Prostate gland (tissue), 2 donors: ENCODE measurements around the gene KCNN3. TPM values are rescaled to one million over a fixed set of nuclear protein-coding genes. Genes with fewer than 3 reads are reported as not detected.
A peak's percentile ranks its signal among the peaks of the same experiment; 100 is the strongest.

Experiments used
- DNase-seq: peaks from one replicate; pipeline ENCODE4 v3.0.0-alpha.2; 2019; ENCODE audit warnings: low spot score
- H3K27ac ChIP-seq, 2 donors: fragments of 200-600 bp; sonication (generic); 2 replicates each; pipeline ENCODE4 v1.5.1; 2017 to 2019
- H3K27me3 ChIP-seq: fragments of 200-600 bp; sonication (generic); replicated peaks from 2 replicates; pipeline ENCODE4 v1.5.1; 2019; ENCODE audit not compliant: insufficient read depth
- H3K36me3 ChIP-seq, 2 donors: fragments of 200-600 bp; sonication (generic); 1 replicate in 1 of 2; 2 replicates in 1 of 2; pipeline versions ENCODE4 v1.5.1 to v1.8.1; 2017 to 2019
- H3K4me1 ChIP-seq: fragments of 200-600 bp; sonication (generic); replicated peaks from 2 replicates; pipeline ENCODE4 v1.5.1; 2019
- H3K4me3 ChIP-seq, 2 donors: fragments of 200-600 bp; sonication (generic); 2 replicates each; pipeline ENCODE4 v1.5.1; 2017 to 2019
- H3K9me3 ChIP-seq: fragments of 200-600 bp; sonication (generic); 2 replicates; pipeline ENCODE4 v1.5.1; 2017
- POLR2A ChIP-seq: fragments of 450-650 bp; IDR thresholded peaks from one replicate; pipeline ENCODE4 v1.6.1; 2016; ENCODE audit warnings: antibody characterized with exemption, mild to moderate bottlenecking
- POLR2AphosphoS5 ChIP-seq: sonication (generic); formaldehyde crosslinking; IDR thresholded peaks from one replicate; pipeline ENCODE4 v1.6.1; 2017; ENCODE audit warnings: antibody characterized with exemption
- WGBS: methylation state at CpG from one replicate; pipeline ENCODE4 v1.1.5; 2018; 5-methylcytosine and 5-hydroxymethylcytosine counted together
- intact Hi-C: fragments of 100-400 bp; cut with DNase I; formaldehyde crosslinking; loops from one replicate; pipeline ENCODE4 v1.14.2; 2022
- total RNA-seq, 2 donors: library from RNA; depleted of rRNA; stranded (reverse); fragments of >200 nt; gene quantifications; one replicate each; pipeline ENCODE4 v1.1.0, GENCODE V29; 2016
- TF ChIP-seq, protein P1 (sequence below), 4 experiments: fragments of 200-600 bp in 2 of 4; fragments of 450-650 bp in 2 of 4; sonication (generic) in 2 of 4; IDR thresholded peaks; 1 replicate in 3 of 4; 2 replicates in 1 of 4; pipeline ENCODE4 v1.5.1; 2016 to 2019; ENCODE audit warnings: antibody characterized with exemption in 4 of 4, mild to moderate bottlenecking in 2 of 4, moderate library complexity in 2 of 4

KCNN3 gene
- total RNA-seq, 2 donors from 2014 or later = 1.2 to 3.0 TPM

DNA sequence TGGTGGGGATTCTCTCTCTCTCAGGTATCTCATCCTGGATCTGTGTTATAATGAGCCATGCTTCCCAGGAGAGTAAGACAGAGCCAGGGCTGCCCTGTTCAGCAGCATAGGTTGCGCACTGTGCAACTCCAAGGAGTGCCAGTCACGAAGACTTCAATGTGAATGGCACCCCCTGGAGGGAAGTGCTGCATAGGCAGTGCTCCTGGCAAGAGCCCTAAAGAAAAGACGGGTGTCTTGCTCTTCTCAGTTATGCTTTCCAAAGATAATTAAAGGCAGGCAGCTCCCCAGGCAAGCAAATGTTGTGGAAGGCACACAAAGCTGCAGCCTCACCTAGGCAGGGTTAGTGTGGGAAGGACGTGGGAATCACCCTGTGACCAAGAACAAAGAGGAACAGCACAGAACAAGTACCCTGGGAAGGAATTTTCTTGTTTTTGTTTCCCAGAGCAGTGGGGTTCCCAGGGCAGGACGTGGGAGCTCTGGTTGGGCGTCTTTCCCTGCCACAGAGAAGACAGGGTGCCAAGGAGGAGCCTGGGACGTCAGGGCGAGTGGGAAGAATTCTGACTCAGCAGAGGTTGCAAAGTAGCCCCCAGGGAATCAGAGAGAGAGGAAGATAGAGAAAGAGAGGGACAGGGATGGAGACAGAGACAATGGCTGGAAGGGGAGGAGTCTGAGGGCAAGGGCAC is 120.9 kb downstream of the KCNN3 start:
- intact Hi-C loops = loop anchor here (5.0 to 10.0 kb wide), 2 partner anchors 73 to 116 kb away; no protein-coding TSS in a partner anchor
- WGBS = 71% methylated on average over 8 of the region's 8 CpGs
- no peak for DNase-seq
- no peaks in the 10 kb centered on the region for H3K4me1 ChIP-seq
- H3K27ac ChIP-seq = no peak overlapping the region
- no peaks in the 10 kb centered on the region for H3K36me3 ChIP-seq
- H3K9me3 ChIP-seq = no peaks in the 10 kb centered on the region
- no peak overlapping the region for H3K4me3 ChIP-seq
- TF ChIP-seq, protein P1, sequence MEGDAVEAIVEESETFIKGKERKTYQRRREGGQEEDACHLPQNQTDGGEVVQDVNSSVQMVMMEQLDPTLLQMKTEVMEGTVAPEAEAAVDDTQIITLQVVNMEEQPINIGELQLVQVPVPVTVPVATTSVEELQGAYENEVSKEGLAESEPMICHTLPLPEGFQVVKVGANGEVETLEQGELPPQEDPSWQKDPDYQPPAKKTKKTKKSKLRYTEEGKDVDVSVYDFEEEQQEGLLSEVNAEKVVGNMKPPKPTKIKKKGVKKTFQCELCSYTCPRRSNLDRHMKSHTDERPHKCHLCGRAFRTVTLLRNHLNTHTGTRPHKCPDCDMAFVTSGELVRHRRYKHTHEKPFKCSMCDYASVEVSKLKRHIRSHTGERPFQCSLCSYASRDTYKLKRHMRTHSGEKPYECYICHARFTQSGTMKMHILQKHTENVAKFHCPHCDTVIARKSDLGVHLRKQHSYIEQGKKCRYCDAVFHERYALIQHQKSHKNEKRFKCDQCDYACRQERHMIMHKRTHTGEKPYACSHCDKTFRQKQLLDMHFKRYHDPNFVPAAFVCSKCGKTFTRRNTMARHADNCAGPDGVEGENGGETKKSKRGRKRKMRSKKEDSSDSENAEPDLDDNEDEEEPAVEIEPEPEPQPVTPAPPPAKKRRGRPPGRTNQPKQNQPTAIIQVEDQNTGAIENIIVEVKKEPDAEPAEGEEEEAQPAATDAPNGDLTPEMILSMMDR (IDR thresholded peaks at IDR 0.05) = peak in 1 of 4 experiments; percentile 7
- TF ChIP-seq POLR2A = no peak
- no peaks in the 10 kb centered on the region for H3K27me3 ChIP-seq

DNA sequence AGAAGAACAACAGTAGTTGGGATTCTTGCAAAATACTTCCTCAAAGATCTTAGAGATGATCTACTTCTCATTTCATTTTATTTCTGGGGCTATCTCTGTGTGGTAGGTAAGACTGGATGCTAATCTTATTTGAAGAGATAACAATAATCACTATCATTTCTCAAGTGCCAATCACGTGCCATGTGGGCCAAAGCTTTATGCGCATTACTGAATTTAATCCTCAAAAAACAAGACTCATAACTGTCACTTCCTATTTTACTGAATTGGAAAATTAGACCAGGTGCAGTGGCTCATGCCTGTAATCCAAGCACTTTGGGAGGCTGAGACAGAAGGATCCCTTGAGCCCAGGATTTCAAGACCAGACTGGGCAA is 121.7 kb downstream of the KCNN3 start:
- 68% methylated on average over 2 of the region's 2 CpGs for WGBS
- H3K27ac ChIP-seq = no peak overlapping the region

DNA sequence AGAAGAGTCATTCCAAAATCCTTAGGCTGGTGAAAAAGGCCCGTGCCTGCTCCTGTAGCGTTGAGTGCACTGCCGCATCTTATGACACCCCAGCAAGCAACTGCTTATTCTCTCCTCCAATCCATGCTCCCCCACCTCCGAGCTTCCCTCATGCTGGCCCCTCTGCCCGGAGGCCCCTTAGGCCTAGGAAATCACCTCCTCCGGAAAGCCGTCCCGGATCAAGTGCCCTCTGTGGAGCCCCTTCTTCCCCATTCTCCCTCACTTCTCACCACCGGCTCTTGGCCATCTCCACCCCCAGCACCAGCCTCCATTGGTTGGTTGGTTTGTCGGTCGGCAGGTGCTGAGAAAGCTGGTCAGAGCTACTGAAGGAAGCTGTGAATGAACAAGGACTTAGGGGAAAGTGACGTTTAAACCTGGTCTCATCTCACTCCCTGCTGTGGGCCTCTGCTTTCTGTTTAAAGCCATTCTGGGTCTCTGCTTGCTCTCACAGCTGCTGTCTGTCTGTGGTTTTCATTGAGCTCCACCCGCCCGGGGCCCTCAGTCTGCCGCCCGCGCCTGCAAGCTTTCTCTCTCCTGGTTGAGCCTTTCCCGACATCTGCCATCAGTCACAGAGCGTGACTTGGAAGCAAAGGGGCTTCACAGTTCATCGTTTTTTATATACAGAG is 122.2 kb downstream of the KCNN3 start:
- no peaks in the 10 kb centered on the region for H3K27me3 ChIP-seq
- no peak overlapping the region for H3K27ac ChIP-seq
- no peak for DNase-seq
- no peaks in the 10 kb centered on the region for H3K36me3 ChIP-seq
- H3K9me3 ChIP-seq = no peaks in the 10 kb centered on the region
- WGBS = 56% methylated on average over 20 of the region's 20 CpGs
- TF ChIP-seq, protein P1 (IDR thresholded peaks at IDR 0.05) = no peak
- TF ChIP-seq POLR2AphosphoS5 (no peak), POLR2A (no peak)
- no peaks in the 10 kb centered on the region for H3K4me1 ChIP-seq
- intact Hi-C loops = loop anchor here (5.0 to 10.0 kb wide), 2 partner anchors 74 to 117 kb away; no protein-coding TSS in a partner anchor
- no peak overlapping the region for H3K4me3 ChIP-seq

More for the DNA sequence above, 121.7 kb downstream of the KCNN3 start:
- no peaks in the 10 kb centered on the region for H3K4me1 ChIP-seq
- no peak overlapping the region for H3K4me3 ChIP-seq
- no peak for TF ChIP-seq POLR2A
- TF ChIP-seq, protein P1 (IDR thresholded peaks at IDR 0.05) = no peak
- H3K27me3 ChIP-seq = no peaks in the 10 kb centered on the region
- no peaks in the 10 kb centered on the region for H3K9me3 ChIP-seq
- H3K36me3 ChIP-seq = no peaks in the 10 kb centered on the region
- no peak for DNase-seq
- intact Hi-C loops = loop anchor here (5.0 to 10.0 kb wide), 2 partner anchors 74 to 116 kb away; no protein-coding TSS in a partner anchor

DNA sequence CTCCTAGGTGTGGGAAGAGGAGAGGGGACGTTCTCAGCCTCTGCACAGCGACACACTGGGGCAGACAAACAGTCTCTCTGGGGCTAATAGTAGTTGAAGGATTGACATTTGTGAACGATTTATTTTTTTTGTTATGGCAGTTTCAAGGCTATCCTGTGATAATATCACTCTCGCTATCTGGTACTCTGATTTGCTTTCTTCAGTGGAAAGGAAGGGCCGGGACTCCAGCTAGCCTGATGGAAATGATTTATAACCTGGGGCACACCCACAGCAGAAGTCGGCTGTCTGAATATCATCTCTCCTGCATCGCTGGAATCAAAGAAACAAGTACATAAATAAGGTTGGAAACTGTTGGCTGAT is 122.7 kb downstream of the KCNN3 start:
- Histone ChIP-seq H3K27me3 (no peaks in the 10 kb centered on the region), H3K27ac (no peak overlapping the region), H3K4me3 (no peak overlapping the region), H3K36me3 (no peaks in the 10 kb centered on the region), H3K9me3 (no peaks in the 10 kb centered on the region), H3K4me1 (no peaks in the 10 kb centered on the region)
- no peak for TF ChIP-seq POLR2AphosphoS5
- no peak for TF ChIP-seq POLR2A
- TF ChIP-seq, protein P1 (IDR thresholded peaks at IDR 0.05) = no peak
- intact Hi-C loops = loop anchor here (5.0 to 10.0 kb wide), 2 partner anchors 75 to 117 kb away; no protein-coding TSS in a partner anchor
- 45% methylated on average over 7 of the region's 7 CpGs for WGBS
- no peak for DNase-seq
